Activated naive CD4-positive, alpha-beta T cell treated with anti-CD3 and anti-CD28 coated beads, Interleukin-2, amount 10 ng/mL, durations not matched to agents 5 hours and 36 hours (primary cell): ENCODE results near the gene NXPE3. TPM values are rescaled to one million over a fixed set of nuclear protein-coding genes. Genes with fewer than 3 reads are reported as not detected.

Experiments used
- total RNA-seq, 2 experiments: library from RNA; stranded (reverse); gene quantifications; one replicate each; pipeline ENCODE4 v1.2.3, GENCODE V29; 2021

Gene NXPE3
- total RNA-seq: 10 to 100 TPM; 30.7 to 33.4 TPM

GRCh38 chr3:101779047-101779821, at the start of gene NXPE3:
TSS of gene NXPE3 (plus strand) at chr3:101779211. CDS start at chr3:101785597, 6,386 bp downstream.

GRCh38 chr3:101848754-101849713, 70.0 kb downstream of the NXPE3 start, which contains the start of gene NFKBIZ:
TSS of gene NFKBIZ (plus strand) at chr3:101849514. CDS start at chr3:101849629, 115 bp downstream.

Other genes starting within 250 kb of the NXPE3 start
- gene TRMT10C, start 217.3 kb upstream of the NXPE3 start, total RNA-seq: 10 to 100 TPM; 23.0 to 23.4 TPM
- gene PCNP, start 205.0 kb upstream of the NXPE3 start, total RNA-seq: 100 to 1,000 TPM; 153 to 161 TPM
- 10 to 100 TPM; 30.6 to 31.9 TPM for gene ZBTB11, start 102.1 kb upstream of the NXPE3 start, total RNA-seq
- 1,000 to 10,000 TPM; 1,404 to 1,406 TPM for gene RPL24, start 92.5 kb upstream of the NXPE3 start, total RNA-seq
- 10 to 100 TPM; 21.4 to 22.0 TPM for gene CEP97, start 54.6 kb upstream of the NXPE3 start, total RNA-seq
- 10 to 100 TPM; 67.9 to 74.8 TPM for gene NFKBIZ, start 70.3 kb downstream of the NXPE3 start, total RNA-seq